KMS-11 (cell line): ENCODE measurements around the gene PAX3.

Source experiments
- H2AFZ ChIP-seq: fragments of 200-600 bp; sonication (generic); 2 replicates; pipeline ENCODE4 v1.6.1; 2016; ENCODE audit warnings: antibody characterized with exemption, mixed run types, low read depth
- H3K27ac ChIP-seq: fragments of 200-600 bp; sonication (generic); 2 replicates; pipeline ENCODE4 v1.6.1; 2016; ENCODE audit warnings: mild to moderate bottlenecking, mixed run types
- H3K27me3 ChIP-seq: fragments of 200-600 bp; sonication (generic); 2 replicates; pipeline ENCODE4 v1.6.1; 2017; ENCODE audit warnings: mild to moderate bottlenecking, low read depth, mixed run types, moderate library complexity; ENCODE audit not compliant: insufficient read depth
- H3K36me3 ChIP-seq: fragments of 200-600 bp; sonication (generic); 2 replicates; pipeline ENCODE4 v1.6.1; 2017; ENCODE audit warnings: mild to moderate bottlenecking, mixed run types; ENCODE audit not compliant: insufficient read depth
- H3K4me1 ChIP-seq: fragments of 200-600 bp; sonication (generic); 2 replicates; pipeline ENCODE4 v1.6.1; 2016; ENCODE audit warnings: mild to moderate bottlenecking, low read depth, mixed run types; ENCODE audit not compliant: poor library complexity, severe bottlenecking
- H3K4me2 ChIP-seq: fragments of 200-600 bp; sonication (generic); 2 replicates; pipeline ENCODE4 v1.7.0; 2016; ENCODE audit warnings: mild to moderate bottlenecking, mixed run types
- H3K4me3 ChIP-seq: fragments of 200-600 bp; sonication (generic); IDR thresholded peaks from 2 replicates; pipeline ENCODE4 v1.6.1; 2017; ENCODE audit warnings: low read depth, low read length, mixed read lengths; ENCODE audit not compliant: insufficient read depth
- H3K79me2 ChIP-seq: fragments of 200-600 bp; sonication (generic); 2 replicates; pipeline ENCODE4 v1.6.1; 2016; ENCODE audit warnings: low read depth, mixed run types; ENCODE audit not compliant: insufficient read depth
- H3K9ac ChIP-seq: fragments of 200-600 bp; sonication (generic); 2 replicates; pipeline ENCODE4 v1.6.1; 2016; ENCODE audit warnings: mild to moderate bottlenecking, mixed run types
- H4K20me1 ChIP-seq: fragments of 200-600 bp; sonication (generic); 2 replicates; pipeline ENCODE4 v1.6.1; 2016; ENCODE audit warnings: mild to moderate bottlenecking, mixed run types; ENCODE audit not compliant: insufficient read depth
- CTCF ChIP-seq: fragments of 200-600 bp; sonication (generic); conservative IDR thresholded peaks from 2 replicates; pipeline ENCODE4 v1.6.1; 2017; ENCODE audit warnings: low read depth, mild to moderate bottlenecking, antibody characterized with exemption, low read length, moderate library complexity, mixed read lengths

The PAX3 gene

GRCh38 chr2:222270396-222270795, 28.4 kb downstream of the PAX3 start:
- Histone ChIP-seq H3K4me2 (no peak overlapping the region), H3K27ac (no peak overlapping the region), H3K79me2 (no peaks in the 10 kb centered on the region), H3K9ac (no peak overlapping the region), H2AFZ (no peak overlapping the region), H3K27me3 (no peaks in the 10 kb centered on the region), H3K4me1 (no peaks in the 10 kb centered on the region), H3K36me3 (no peaks in the 10 kb centered on the region), H3K4me3 (no peak overlapping the region), H4K20me1 (no peaks in the 10 kb centered on the region)
- TF ChIP-seq CTCF, result no peak

- Histone ChIP-seq H3K36me3 (no peaks in the 10 kb centered on the region), H3K4me2 (no peak overlapping the region), H3K9ac (no peak overlapping the region), H3K79me2 (no peaks in the 10 kb centered on the region), H3K27ac (no peak overlapping the region), H3K4me3 (no peak overlapping the region), H3K4me1 (no peaks in the 10 kb centered on the region), H2AFZ (no peak overlapping the region), H3K27me3 (no peaks in the 10 kb centered on the region), H4K20me1 (no peaks in the 10 kb centered on the region)
- TF ChIP-seq CTCF, result no peak
These were observed 29.7 kb downstream of the PAX3 start for GRCh38 chr2:222269132-222269531.

GRCh38 chr2:222268311-222268990, 30.3 kb downstream of the PAX3 start:
- Histone ChIP-seq H3K36me3 (no peaks in the 10 kb centered on the region), H3K79me2 (no peaks in the 10 kb centered on the region), H2AFZ (no peak overlapping the region), H3K9ac (no peak overlapping the region), H3K27me3 (no peaks in the 10 kb centered on the region), H3K4me3 (no peak overlapping the region), H3K4me1 (no peaks in the 10 kb centered on the region), H3K4me2 (no peak overlapping the region), H4K20me1 (no peaks in the 10 kb centered on the region), H3K27ac (no peak overlapping the region)
- no peak for TF ChIP-seq CTCF

GRCh38 chr2:222264791-222265320, 33.9 kb downstream of the PAX3 start:
- TF ChIP-seq CTCF, result no peak
- Histone ChIP-seq H3K79me2 (no peaks in the 10 kb centered on the region), H3K27me3 (no peaks in the 10 kb centered on the region), H4K20me1 (no peaks in the 10 kb centered on the region), H3K4me1 (no peaks in the 10 kb centered on the region), H3K4me3 (no peak overlapping the region), H2AFZ (no peak overlapping the region), H3K36me3 (no peaks in the 10 kb centered on the region), H3K27ac (no peak overlapping the region), H3K9ac (no peak overlapping the region), H3K4me2 (no peak overlapping the region)
